ENCODE measurements around the gene TAS2R40. TPM values are rescaled to one million over a fixed set of nuclear protein-coding genes. Genes with fewer than 3 reads are reported as not detected.

TAS2R40 gene
- not detected in 2 replicates for total RNA-seq

GRCh38 chr7:143221737-143222136, at the start of gene TAS2R40:
Gene TAS2R40, plus strand, starts transcription at chr7:143222037. Its CDS starts 42 bp downstream, at chr7:143222079.

GRCh38 chr7:143183024-143183423, 38.8 kb upstream of the TAS2R40 start, which contains the start of gene TAS2R39:
Gene TAS2R39, plus strand, starts transcription at chr7:143183419. Its CDS starts 0 bp downstream, at chr7:143183419.

GRCh38 chr7:143263266-143264195, 41.7 kb downstream of the TAS2R40 start, which contains the start of gene GSTK1:
Gene GSTK1, plus strand, starts transcription at chr7:143263441. Its CDS starts 73 bp downstream, at chr7:143263514.

Other genes with a start within 250 kb of the TAS2R40 start
- not detected in 2 replicates for gene OR9A2, start 194.9 kb upstream of the TAS2R40 start, total RNA-seq
- not detected in 2 replicates for gene OR6V1, start 169.7 kb upstream of the TAS2R40 start, total RNA-seq
- not detected in 2 replicates for gene PIP, start 90.0 kb upstream of the TAS2R40 start, total RNA-seq
- gene TAS2R39, start 38.6 kb upstream of the TAS2R40 start, total RNA-seq = not detected in 2 replicates
- gene GSTK1, start 41.4 kb downstream of the TAS2R40 start, total RNA-seq = 82.6 and 83.4 TPM in 2 replicates
- not detected in 2 replicates for gene TMEM139, start 62.9 kb downstream of the TAS2R40 start, total RNA-seq
- 4.0 and 5.4 TPM in 2 replicates for gene CASP2, start 66.3 kb downstream of the TAS2R40 start, total RNA-seq
- 0.09 and 0.14 TPM in 2 replicates for gene CLCN1, start 94.1 kb downstream of the TAS2R40 start, total RNA-seq
- 1.00 and 1.9 TPM in 2 replicates for gene FAM131B, start 140.7 kb downstream of the TAS2R40 start, total RNA-seq
- 9.4 and 14.0 TPM in 2 replicates for gene ZYX, start 159.3 kb downstream of the TAS2R40 start, total RNA-seq
- gene EPHA1, start 186.8 kb downstream of the TAS2R40 start, total RNA-seq = 0.09 and 0.14 TPM in 2 replicates
- not detected in 2 replicates for gene TAS2R60, start 221.4 kb downstream of the TAS2R40 start, total RNA-seq